HFFc6 (cell line): ENCODE data around the gene GCSAML. TPM values are rescaled to one million over a fixed set of nuclear protein-coding genes. Genes with fewer than 3 reads are reported as not detected.

Source experiments
- DNase-seq: peaks from one replicate; pipeline ENCODE4 v3.0.0-alpha.2; 2018
- H3K27ac Mint-ChIP-seq: 2 replicates; pipeline ENCODE4 v1.8.0; 2020; ENCODE audit warnings: mild to moderate bottlenecking, mixed read lengths
- H3K27me3 Mint-ChIP-seq: 2 replicates; pipeline ENCODE4 v1.8.0; 2021; ENCODE audit warnings: mild to moderate bottlenecking, moderate library complexity, mixed read lengths; ENCODE audit not compliant: insufficient read depth
- H3K36me3 Mint-ChIP-seq: 2 replicates; pipeline ENCODE4 v1.8.0; 2021; ENCODE audit warnings: low read depth, mixed read lengths
- H3K4me1 Mint-ChIP-seq: 2 replicates; pipeline ENCODE4 v1.8.0; 2020; ENCODE audit warnings: low read depth, mixed read lengths
- H3K4me3 Mint-ChIP-seq: 2 replicates; pipeline ENCODE4 v1.8.0; 2020; ENCODE audit warnings: mild to moderate bottlenecking, moderate library complexity, mixed read lengths
- H3K9me3 Mint-ChIP-seq: 2 replicates; pipeline ENCODE4 v1.8.0; 2020; ENCODE audit warnings: mild to moderate bottlenecking, mixed read lengths
- CTCF ChIP-seq: fragments of 200-600 bp; sonication (generic); IDR thresholded peaks from 2 replicates; pipeline ENCODE4 v1.5.0; 2021; ENCODE audit warnings: antibody characterized with exemption, mild to moderate bottlenecking
- total RNA-seq, 6 experiments: library from RNA; stranded (reverse); fragmentation: NEBNext Ultra II Directional; extraction: Animal tissue kit (Norgen Biotek cat#: 25700); gene quantifications; 2 replicates in 1 of 6; 3 replicates in 5 of 6; pipeline ENCODE4 v1.2.3, GENCODE V29; 2021

Gene GCSAML
- total RNA-seq, 6 experiments from 2014 or later = not detected

- H3K27me3 Mint-ChIP-seq = no peaks in the 10 kb centered on the region; the same call in 1 of the 2 replicates
- H3K36me3 Mint-ChIP-seq = no peaks in the 10 kb centered on the region
- DNase-seq = no peak
- H3K4me1 Mint-ChIP-seq = no peaks in the 10 kb centered on the region; the same call in 1 of the 2 replicates
- peaks cover 10% of the 10 kb centered on the region; the same call in 1 of the 2 replicates for H3K9me3 Mint-ChIP-seq
- no peak within 1 kb of the TSS for H3K27ac Mint-ChIP-seq
- no peak within 1 kb of the TSS for H3K4me3 Mint-ChIP-seq
- TF ChIP-seq CTCF = no peak
Measured at GRCh38 chr1:247536340-247536739, 12.6 kb upstream of the GCSAML start, which contains the start of gene OR2C3. Gene OR2C3 (minus strand): TSS chr1:247536440. CDS start chr1:247532511, 3,929 bp downstream.

GRCh38 chr1:247538561-247538960 is 10.4 kb upstream of the GCSAML start:
- H3K27ac Mint-ChIP-seq = no peak overlapping the region
- H3K27me3 Mint-ChIP-seq = no peaks in the 10 kb centered on the region
- H3K4me3 Mint-ChIP-seq = no peak overlapping the region
- H3K9me3 Mint-ChIP-seq = peaks cover 6% of the 10 kb centered on the region; the same call in 1 of the 2 replicates
- no peak for DNase-seq
- no peak for TF ChIP-seq CTCF
- H3K4me1 Mint-ChIP-seq = no peaks in the 10 kb centered on the region; the same call in 1 of the 2 replicates
- no peaks in the 10 kb centered on the region for H3K36me3 Mint-ChIP-seq

- no peak for TF ChIP-seq CTCF
- Mint-ChIP-seq H3K4me3 (no peak overlapping the region), H3K36me3 (no peaks in the 10 kb centered on the region), H3K9me3 (peaks cover 6% of the 10 kb centered on the region; the same call in 1 of the 2 replicates), H3K27ac (no peak overlapping the region), H3K4me1 (no peaks in the 10 kb centered on the region; the same call in 1 of the 2 replicates), H3K27me3 (no peaks in the 10 kb centered on the region)
- no peak for DNase-seq
Measured at GRCh38 chr1:247539215-247539614, 9.7 kb upstream of the GCSAML start.

DNA sequence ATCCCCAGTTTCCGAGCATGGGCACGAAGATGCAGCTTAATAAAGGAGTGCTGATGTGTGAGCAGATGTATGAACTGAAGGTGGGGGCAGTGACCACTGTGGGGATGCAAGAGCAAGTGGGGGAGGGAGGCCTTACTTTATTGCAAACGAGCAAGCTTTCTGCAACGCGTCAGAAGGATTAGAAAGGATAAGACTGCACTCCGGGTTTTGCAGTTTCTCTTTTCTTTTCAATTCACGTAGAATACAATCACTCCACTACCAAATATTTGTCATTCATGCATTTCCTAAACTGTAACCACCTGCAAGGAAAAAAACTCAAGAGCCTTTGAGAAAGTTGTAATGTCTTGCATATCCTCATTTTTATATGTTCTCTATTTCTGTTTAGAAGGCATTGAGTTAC is 8.4 kb upstream of the GCSAML start:
- H3K36me3 Mint-ChIP-seq = no peaks in the 10 kb centered on the region
- no peak overlapping the region for H3K27ac Mint-ChIP-seq
- H3K27me3 Mint-ChIP-seq = no peaks in the 10 kb centered on the region
- peaks cover 6% of the 10 kb centered on the region; the same call in 1 of the 2 replicates for H3K9me3 Mint-ChIP-seq
- H3K4me3 Mint-ChIP-seq = peak overlapping the region; percentile 31; the same call in 1 of the 2 replicates
- TF ChIP-seq CTCF = no peak
- DNase-seq = no peak
- no peaks in the 10 kb centered on the region; the same call in 1 of the 2 replicates for H3K4me1 Mint-ChIP-seq

GRCh38 chr1:247542811-247543210 is 6.1 kb upstream of the GCSAML start:
- Mint-ChIP-seq H3K4me3 (no peak overlapping the region), H3K36me3 (no peaks in the 10 kb centered on the region), H3K27me3 (no peaks in the 10 kb centered on the region), H3K9me3 (peaks cover 6% of the 10 kb centered on the region; the same call in 1 of the 2 replicates), H3K4me1 (no peaks in the 10 kb centered on the region; the same call in 1 of the 2 replicates), H3K27ac (no peak overlapping the region)
- TF ChIP-seq CTCF = no peak
- no peak for DNase-seq
